NCI-H510A (cell line): ENCODE data around the gene LRMDA.

Source experiments
- DNase-seq: peaks from one replicate; lab custom pipeline; 2025; lab: John Stamatoyannopoulos, UW

LRMDA gene

DNA sequence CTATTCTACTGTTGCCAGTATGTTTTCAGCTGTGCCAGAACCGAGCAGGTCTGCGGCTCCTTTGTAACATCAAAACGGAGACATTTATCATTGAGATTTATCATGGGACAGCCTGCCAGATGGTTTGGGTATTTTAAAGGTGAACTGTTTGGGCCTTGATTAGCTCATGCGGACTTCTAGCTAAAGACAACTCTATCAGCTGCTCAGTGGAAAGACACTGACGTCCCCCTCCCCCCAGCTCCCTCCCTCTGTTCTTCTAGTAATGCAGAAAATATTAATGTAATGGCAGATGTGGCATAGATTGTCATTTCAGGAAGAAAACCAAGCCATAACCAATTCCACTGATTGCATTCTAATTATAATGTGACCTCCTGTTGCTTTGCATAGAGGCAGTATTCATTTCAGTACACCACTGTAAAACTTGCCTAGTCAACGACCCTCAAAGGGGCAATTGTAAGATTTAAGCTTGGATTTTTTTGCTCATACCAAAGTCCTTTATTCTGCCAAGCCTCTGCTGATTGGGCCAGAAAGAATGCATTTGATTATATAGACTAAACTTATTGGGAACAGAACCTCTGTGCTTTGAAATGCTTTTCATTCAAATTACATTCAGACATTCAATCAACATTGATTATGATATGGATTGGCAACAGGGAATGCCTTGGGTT, 966.8 kb downstream of the LRMDA start:
- no peak for DNase-seq

DNA sequence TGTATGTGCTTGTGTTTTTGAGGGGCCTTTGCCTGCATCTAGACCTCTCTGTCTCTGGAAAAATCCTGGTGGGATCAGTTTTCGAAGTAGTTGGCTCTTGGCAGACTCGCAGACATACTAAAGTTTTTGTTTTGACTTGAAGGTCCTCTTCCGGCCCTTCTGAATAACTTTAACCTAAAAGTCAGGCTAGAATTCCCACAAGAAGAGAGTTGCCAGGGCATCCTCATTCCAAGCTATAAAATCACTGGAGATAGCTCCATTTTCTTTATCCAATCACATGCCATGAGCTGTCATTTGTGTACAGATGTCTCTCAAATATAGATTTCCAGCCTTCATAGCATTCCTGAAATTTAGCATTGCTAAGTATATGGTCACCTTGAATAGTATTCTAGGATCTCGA, 967.8 kb downstream of the LRMDA start:
- no peak for DNase-seq

DNA sequence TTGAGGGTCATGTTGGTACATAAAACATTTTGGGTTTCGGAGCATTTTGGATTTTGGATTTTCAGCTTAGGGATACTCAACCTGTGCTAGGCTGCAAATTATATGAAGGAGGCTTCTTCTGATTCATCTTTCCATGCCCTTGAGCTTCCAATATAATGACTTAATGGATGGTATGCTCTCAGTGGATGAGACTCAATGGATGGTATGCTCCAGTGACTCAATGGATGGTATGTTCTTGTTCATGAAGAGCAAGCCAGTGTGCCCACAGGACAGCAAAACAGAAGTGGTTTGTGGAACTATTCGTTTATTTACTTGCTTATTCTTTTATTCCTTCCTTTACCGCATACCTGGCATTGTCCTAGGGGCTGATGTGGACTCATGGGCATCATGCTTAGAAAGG, 969.6 kb downstream of the LRMDA start:
- DNase-seq = no peak

DNA sequence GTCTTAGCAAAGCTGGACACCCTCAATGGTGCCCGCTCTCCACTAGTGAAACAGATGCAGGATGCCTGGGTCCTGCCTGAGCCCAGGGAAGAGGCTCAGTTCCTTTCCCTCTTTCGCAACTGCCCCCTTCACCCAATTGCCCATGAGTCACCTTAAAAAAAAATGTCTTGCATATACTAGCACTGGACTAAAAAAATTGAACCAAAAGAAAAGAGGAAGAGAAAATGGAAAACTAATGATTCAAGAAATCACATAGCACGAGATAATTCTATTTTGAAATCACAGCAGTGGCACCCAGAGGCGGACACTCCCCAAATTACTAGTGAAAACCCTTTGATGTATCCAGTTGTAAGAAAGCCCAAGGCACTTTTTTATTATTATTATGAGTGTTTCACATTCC, 972.5 kb downstream of the LRMDA start:
- DNase-seq = no peak

DNA sequence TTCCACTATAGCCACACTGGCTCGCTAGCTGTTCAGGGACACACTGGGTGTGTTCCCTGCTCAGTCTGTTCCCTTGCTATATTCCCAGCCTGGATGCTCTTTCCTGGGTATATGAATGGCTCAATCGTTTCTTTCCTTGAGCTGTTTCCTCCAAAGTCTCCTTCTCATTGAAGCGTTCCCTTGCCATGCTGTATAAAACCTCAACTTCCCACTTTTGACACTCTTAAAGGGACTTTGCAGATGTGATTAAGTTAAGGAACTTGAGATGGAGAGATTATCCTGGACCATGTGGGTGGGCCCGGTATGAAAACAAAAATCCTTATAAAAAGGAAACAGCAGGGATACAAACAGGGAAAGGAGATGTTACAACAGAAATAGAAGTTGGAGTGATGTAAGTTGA, 973.1 kb downstream of the LRMDA start:
- DNase-seq = no peak

DNA sequence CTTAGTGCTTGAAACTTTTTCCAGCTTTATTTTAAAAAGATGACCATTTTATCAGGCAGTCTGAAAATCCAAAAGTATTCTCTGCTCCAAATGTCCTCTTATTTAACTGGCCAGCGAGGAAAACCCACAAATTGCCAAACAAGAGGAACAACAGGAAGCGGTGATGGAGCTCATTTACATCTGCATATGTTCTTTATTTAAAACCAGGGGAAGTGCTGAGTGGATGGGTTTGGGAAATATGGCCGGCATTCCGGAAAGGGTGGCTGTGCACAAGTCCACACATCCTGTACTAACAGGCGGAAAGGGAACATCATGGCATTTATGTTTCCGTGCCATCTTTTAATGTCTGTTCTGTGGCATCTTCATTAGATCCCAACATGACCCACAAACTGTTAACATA, 974.5 kb downstream of the LRMDA start:
- no peak for DNase-seq

DNA sequence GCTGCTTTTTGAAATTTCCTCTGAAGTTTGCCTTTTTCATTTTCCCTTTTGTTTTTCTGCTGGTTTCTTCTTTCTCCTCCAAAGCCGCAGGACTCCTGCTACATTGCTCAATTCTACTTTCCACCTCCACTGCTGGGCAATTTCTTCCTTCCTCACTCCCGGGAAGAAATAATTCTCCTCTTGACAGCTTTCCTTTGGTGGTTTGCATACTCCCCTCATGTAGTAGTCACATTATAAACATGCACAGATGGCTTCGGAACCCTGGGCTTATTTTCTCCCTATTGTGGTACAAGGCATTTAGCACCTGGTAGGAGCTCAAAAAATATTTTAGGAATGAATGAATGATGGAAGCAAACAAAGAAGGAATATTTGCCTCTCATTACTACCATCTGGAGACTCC, 977.2 kb downstream of the LRMDA start:
- no peak for DNase-seq

DNA sequence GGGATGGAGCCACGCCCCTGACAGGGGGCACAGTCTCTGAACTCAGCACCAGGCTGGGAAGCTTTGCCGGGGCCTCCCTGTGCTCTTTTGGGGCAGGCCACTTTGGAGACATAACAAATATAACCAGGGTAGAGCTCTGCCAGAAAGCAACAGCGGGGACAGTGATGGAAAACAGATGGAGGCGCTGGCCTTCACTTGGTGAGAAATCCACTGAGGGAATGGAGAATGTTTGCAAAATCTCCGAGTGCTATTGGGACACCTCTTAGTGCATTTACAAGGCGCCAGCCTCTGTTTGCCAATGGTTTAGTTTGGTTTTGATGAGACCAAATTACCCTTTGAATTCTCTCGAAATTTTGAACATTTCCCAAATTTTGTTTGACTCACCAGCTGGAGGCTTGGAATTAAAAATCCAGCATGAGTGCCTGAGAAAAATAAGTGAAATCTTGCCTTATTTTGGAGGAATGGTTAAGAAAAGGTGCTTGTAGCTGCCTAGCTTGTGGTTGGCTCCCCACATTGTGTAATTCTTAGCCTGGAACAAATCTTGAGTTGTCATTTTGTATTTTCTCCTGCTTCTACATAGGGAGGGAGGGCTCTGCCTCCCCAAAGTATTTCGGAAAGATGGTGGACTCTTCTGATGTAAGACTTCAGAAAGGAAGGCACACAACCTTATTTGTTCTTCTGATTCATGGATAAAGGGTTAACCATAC, 980.5 kb downstream of the LRMDA start:
- DNase-seq = no peak

DNA sequence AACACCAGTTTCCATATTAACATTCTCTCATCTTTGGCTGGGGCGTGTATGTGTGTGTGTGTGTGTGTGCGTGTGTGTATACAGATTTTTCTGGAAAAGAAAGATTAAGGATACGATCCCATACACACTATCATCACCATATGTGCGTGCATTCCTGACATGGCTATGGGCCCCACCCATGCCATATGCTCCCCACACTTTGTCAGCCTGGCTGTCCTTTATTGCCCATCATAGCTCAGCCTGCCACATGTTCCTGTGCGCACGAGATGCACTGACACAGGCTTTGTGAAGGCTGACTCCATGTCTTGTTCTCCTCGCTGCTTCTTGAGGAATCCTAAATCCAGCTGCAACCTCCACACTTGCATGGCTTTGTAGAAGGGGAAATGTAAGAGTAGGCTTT, 984.1 kb downstream of the LRMDA start:
- DNase-seq = no peak

DNA sequence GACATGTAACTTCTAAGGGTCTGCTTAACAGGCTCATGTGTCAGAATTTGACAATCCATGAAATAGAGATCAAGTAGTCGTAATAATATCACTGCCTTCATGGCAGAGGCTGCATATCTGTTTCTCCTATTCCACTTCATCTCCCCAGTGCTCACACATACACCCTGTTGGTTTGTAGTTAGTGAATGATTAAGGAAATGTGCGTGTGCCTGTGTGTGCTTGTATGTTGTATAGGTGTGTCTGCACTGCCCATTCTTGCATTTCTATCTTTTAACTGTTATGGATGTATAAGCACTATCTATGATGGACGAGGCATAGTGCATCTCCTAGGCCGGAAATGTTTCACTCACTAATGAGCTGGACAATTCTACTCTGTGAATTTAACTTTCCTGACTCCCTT, 985.2 kb downstream of the LRMDA start:
- DNase-seq = no peak

DNA sequence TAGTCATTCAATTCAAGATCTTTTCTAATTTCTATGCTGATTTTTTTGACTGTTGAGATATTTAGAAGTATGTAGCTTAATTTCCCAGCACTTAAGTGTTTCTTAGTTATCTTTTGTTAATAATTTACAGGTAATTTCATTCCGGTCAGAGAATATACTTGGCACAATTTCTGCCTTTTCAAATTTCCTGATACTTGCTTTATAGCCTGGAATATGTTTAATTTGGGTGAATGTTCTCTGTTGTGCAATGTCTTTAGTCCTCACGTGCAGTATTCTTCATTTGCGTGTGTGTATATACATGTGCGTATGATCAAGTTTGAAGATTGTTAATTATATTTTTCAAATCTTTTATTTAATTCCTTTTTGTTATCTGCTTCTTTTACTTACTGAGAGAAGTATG, 989.3 kb downstream of the LRMDA start:
- DNase-seq = no peak

DNA sequence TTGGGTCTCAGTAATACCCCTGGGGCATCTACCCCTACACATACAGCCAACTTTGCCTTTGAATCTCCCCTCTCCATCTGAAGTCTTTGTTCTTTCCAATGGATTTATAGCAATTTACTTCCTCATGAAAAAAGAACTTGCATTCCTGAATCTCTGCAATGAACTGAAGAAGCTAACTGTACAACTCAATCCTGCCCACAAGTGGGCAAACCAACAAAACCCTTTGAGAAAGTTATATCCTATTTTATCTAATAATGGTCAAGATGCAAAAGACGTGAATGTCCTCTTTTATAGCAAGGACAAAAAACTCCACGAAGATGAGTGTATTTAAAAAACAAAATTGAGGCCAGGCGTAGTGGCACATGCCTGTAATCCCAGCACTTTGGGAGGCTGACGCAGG, 991.3 kb downstream of the LRMDA start:
- DNase-seq = no peak

DNA sequence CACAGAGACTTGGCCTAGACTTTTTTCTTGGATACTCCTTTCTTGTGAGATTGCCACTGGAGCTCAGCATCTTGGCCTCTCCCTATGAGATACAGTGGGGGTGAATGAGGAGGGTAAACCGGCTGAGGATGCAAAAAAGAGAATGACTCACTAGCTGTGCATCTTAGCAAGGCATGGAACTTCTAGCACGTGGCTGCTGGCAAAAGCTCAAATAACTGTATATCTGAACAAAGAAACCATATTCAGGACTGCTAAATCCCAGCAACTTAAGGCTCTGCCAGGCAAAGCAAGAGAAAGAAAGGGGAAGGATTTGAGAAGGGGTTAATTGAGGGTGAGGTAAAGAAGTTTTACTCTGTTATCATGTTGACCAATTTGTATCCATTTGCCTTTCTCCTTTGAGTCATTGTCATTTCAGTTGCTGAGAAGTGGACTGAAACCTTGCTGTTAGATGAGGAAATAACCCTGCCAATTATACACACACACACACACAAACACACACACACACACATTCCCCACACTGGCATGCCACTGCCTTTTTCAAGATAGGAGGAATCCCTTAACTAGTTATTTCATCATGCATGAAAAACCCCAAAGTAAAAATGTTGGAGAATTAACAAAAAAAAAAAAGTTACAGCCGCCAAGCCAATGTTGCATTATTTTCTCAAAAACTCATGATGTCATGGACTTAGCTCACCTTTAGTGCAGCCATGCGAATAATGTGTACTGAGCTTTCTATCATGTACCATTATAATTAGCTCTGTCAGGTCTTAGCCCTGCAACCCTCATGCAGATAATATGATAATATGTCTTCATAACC, 997.3 kb downstream of the LRMDA start:
- no peak for DNase-seq

DNA sequence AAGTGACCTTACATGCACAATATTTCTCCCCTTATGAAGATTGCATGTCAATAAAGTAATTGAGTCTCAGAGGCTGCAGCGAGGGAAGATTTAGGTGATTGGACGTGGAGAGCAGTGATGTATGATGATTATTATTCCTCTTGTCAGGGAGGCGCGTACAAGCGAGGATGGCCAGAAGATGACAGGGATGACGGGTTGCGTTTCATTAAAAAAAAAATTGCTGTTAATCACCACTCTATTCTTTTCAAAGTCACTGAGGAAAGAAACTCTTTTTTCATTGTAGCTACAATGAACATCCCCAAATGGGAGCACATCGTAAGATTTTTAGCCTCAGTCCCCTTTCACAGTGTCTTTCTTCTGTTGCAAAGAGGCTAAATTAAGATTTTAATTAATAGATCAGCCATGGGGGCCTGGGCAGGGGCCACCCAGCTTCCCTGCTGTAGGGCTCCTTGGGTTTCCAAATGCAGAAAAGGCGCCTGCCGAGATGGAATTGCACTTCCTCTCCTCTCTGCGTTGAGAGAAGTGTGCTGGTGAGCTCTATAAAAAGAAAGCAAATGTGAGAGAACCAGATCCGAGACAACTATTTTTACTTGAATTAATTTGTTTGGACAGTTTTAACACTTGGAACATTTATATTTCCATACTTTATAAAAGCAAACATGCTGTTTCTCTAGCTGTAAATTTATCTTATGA, 998.1 kb downstream of the LRMDA start:
- no peak for DNase-seq

DNA sequence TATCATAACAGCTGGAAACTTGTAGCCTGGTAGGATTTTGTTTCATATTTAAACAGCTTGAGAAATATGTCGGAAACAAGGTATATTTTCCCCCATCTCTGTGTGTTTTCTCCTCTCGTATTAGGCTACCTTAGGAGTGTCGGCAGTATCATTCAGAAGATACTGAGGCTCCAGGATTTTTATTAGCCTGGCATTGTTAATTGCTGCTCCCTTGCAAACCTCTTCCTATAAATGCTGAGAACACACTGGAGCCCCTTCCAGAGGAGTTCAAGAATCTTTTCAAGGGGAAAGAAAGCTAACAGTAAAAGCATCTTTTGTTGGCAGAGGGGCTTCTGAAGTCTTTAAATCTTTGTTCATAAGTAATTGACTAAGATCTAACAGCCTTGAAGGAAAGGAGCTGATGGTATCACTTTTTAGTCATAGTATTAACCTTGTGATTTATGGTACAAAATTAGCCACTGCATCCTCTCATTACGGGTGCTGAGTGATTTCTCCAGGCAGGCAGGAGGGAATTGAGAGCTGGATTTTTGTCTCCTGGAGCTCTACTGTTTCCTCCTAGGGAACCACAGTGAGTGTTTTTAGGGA, 998.7 kb downstream of the LRMDA start:
- no peak for DNase-seq

DNA sequence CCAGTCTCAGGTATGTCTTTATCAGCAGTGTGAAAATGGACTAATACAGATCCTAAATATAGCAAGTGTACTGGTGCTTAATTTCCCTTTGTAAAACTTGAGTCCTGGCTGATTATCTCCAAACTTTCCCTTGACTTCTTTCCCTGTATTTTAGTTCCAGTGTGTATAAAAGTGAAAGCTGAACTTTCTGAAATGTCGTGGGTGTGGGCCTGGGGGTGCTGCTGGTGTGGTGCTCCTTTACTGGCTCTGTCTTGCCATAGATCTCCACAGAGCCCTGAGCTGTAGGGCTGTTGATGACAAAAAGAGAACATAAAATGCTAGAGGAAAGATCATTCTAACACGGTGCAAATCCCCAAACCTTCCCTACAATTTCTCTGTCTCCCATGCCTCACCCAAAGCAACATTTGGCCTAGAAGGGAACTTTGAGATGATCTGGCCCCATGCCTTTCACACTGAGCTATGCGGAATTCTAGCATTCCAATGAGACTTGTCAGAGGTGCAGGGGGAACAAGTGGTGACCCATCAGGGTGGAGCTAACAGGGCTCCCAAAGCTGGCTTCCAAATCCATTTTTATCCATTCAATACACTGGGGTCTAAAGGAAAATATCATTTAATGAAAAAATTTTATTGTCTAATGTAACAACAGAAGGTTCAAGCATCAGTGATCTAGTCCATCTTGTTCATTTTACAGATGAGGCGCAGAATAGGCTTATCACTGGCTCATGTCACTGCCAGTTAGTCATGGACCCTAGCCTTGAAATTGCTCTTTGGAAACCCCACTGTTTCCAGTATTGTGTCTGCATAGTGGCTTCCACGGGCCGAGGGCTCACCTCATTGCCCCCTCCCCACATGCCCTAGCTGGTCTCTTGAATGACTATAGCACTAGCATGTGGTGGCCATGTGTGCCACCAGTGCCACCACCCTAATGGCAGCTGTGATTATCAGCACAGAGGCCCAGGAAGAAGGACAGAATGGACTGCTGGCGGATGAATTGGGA, 1000.9 kb downstream of the LRMDA start:
- DNase-seq = no peak

DNA sequence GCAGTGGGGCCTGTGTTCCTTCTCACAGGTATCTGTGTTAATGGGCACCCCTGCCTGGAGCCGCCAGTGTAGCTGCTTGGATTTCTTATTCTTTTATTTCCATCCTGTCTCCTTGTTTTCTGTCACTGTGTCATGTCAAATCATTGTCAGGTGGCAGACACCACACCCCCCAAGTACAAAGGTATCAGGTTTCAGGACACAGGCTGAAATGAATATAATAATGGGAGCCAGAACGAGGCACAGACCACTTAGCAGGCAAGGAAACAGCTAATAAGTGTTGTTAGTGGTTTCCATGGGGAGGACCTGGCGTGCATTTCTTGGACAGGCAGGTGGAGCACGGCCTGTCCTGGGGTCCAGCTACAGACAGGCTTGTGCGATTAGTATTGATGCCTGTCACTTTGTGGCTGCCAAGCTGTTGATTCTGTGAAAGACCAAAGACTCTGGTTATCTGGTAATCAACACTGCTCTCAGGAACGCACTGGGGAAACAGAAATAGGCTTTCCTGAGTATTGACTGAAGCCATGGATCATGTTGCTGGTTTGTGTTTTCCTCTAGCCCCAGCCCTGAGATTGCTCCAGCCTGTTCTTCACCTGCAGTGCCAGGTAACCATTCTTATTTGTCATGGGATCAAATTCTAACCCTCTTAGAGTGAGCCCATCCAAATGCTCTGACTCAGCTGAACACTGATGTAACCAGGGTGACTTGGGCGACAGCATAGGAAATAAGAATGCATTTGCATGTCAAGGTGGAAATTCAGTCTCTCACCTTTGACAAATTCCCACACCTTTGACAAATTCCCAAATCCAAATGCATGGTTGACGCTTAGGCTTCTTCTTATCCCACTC, 1002.0 kb downstream of the LRMDA start:
- DNase-seq = peak; percentile 84

DNA sequence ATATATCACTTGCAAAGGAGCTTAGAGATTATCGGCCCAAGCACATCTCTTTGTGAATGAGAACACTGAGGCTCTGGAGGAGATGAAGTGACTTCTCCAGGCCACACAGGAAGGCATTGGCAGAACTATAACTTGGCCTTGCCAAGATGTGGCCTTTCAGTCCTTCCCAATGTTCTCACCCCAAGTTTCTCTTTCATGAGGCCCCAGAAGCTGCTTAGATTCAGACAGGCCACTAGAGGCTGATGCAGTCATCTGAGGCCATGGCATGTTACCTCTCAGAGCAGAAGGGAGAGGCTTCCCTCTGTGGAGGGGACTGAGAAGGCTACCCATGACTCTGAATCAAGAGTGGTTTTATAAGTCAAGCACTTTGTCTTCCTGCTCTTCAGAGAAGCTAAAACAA, 1003.7 kb downstream of the LRMDA start:
- DNase-seq = no peak

DNA sequence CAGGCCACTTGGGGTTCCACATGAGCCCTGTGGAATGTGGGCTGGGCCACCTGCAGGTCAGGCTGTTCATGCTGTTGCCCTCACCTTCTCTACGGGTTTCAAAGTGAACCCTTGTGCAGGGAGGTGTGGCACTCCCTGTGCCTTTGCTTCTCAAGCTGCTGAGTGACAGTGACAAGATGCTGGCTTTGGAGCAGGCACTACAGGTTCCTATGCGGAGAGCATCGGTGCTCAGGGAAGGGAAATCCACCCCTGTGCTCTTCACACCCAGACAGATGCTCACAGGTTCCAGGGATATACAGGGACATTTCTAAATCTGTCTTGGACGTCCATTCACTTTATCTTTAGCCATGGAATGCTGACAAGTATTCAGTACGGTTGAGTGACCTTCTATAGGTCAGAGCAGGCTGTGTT, 1005.0 kb downstream of the LRMDA start:
- DNase-seq = no peak

DNA sequence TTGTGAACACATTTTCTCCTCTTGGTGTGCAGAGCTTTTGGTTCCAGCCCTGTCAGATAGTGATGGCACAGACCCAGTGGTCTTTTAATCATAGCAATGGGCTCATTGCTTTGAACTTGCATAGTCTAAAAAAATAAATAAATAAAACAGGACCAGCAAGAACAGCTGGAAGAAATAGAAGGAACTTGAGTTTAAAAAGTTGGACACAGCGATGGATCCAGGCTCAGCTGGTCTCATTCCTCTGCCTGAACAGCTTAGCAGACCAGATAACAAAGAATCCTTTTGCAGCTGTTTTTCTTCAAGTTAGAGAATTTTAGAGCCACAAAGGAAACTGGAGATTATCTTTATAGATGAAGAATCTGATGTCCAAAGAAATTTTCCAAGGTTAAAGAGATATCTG, 1005.6 kb downstream of the LRMDA start:
- DNase-seq = no peak
